Stimulated activated effector memory CD8-positive, alpha-beta T cell treated with anti-CD3 and anti-CD28 coated beads, Interleukin-12 subunit alpha, Interleukin-12 subunit beta, amount 100 ng/mL, for 72 hours (primary cell): ENCODE data around the gene PHLDA1.

Experiments used
- ATAC-seq: fragments of 150-1000 bp; cut with Tn5 transposase; 2 replicates; pipeline ENCODE4 v1.10.0; 2021
- DNase-seq, 2 donors: peaks; one replicate each; pipeline ENCODE4 v3.0.0; 2021 to 2022; ENCODE audit warnings: low spot score in 2 of 2
- H3K27ac Mint-ChIP-seq: one replicate; pipeline ENCODE4 v1.8.0; 2022; ENCODE audit warnings: mild to moderate bottlenecking, mixed read lengths
- H3K36me3 Mint-ChIP-seq: one replicate; pipeline ENCODE4 v1.8.0; 2022; ENCODE audit warnings: mild to moderate bottlenecking, mixed read lengths
- H3K4me1 Mint-ChIP-seq: one replicate; pipeline ENCODE4 v1.8.0; 2022; ENCODE audit warnings: mixed read lengths
- H3K4me3 Mint-ChIP-seq: one replicate; pipeline ENCODE4 v1.8.0; 2022; ENCODE audit warnings: mild to moderate bottlenecking, mixed read lengths
- H3K9me3 Mint-ChIP-seq: one replicate; pipeline ENCODE4 v1.8.0; 2022; ENCODE audit warnings: mixed read lengths

PHLDA1 gene

GRCh38 chr12:76028571-76029277, 2.9 kb downstream of the PHLDA1 start:
- no peak for DNase-seq
- H3K9me3 Mint-ChIP-seq: no peaks in the 10 kb centered on the region
- H3K4me3 Mint-ChIP-seq: peak overlapping the region; percentile 90
- peaks cover 49% of the 10 kb centered on the region for H3K4me1 Mint-ChIP-seq
- peaks cover 75% of the 10 kb centered on the region for H3K36me3 Mint-ChIP-seq
- peak overlapping the region; percentile 98 for H3K27ac Mint-ChIP-seq
- no peak for ATAC-seq

- DNase-seq: no peak
- no peak for ATAC-seq
- no peaks in the 10 kb centered on the region for H3K9me3 Mint-ChIP-seq
- peak overlapping the region; percentile 58 for H3K4me3 Mint-ChIP-seq
- H3K36me3 Mint-ChIP-seq: peaks cover 63% of the 10 kb centered on the region
- H3K4me1 Mint-ChIP-seq: peaks cover 40% of the 10 kb centered on the region
- H3K27ac Mint-ChIP-seq: peak overlapping the region; percentile 14
Observed at GRCh38 chr12:76026643-76027063, 4.9 kb downstream of the PHLDA1 start.

- Mint-ChIP-seq H3K36me3 (peaks cover 57% of the 10 kb centered on the region), H3K4me3 (peak overlapping the region; percentile 58), H3K4me1 (peaks cover 46% of the 10 kb centered on the region), H3K27ac (peak overlapping the region; percentile 63), H3K9me3 (no peaks in the 10 kb centered on the region)
- ATAC-seq: no peak
- no peak for DNase-seq
Observed at GRCh38 chr12:76025601-76026575, 5.7 kb downstream of the PHLDA1 start.

- ATAC-seq: no peak
Observed at GRCh38 chr12:76024942-76025600, 6.5 kb downstream of the PHLDA1 start.

GRCh38 chr12:76024102-76024781, 7.3 kb downstream of the PHLDA1 start:
- ATAC-seq (no peak), DNase-seq (no peak)
- Mint-ChIP-seq H3K9me3 (no peaks in the 10 kb centered on the region), H3K4me3 (no peak overlapping the region), H3K36me3 (peaks cover 51% of the 10 kb centered on the region), H3K27ac (peak overlapping the region; percentile 13), H3K4me1 (peaks cover 57% of the 10 kb centered on the region)

More at GRCh38 chr12:76024942-76025600, 6.5 kb downstream of the PHLDA1 start:
- Mint-ChIP-seq H3K4me1 (peaks cover 49% of the 10 kb centered on the region), H3K36me3 (peaks cover 57% of the 10 kb centered on the region), H3K4me3 (peak overlapping the region; percentile 58), H3K27ac (peak overlapping the region; percentile 63), H3K9me3 (no peaks in the 10 kb centered on the region)
- no peak for DNase-seq

GRCh38 chr12:76023069-76023690, 8.4 kb downstream of the PHLDA1 start:
- no peaks in the 10 kb centered on the region for H3K9me3 Mint-ChIP-seq
- ATAC-seq (no peak), DNase-seq (no peak)
- H3K4me1 Mint-ChIP-seq: peaks cover 68% of the 10 kb centered on the region
- no peak overlapping the region for H3K4me3 Mint-ChIP-seq
- H3K36me3 Mint-ChIP-seq: peaks cover 40% of the 10 kb centered on the region
- peak overlapping the region; percentile 100 for H3K27ac Mint-ChIP-seq

GRCh38 chr12:76022506-76022905, 9.1 kb downstream of the PHLDA1 start:
- ATAC-seq (no peak), DNase-seq (no peak)
- Mint-ChIP-seq H3K4me3 (no peak overlapping the region), H3K27ac (peak overlapping the region; percentile 100), H3K36me3 (peaks cover 34% of the 10 kb centered on the region), H3K9me3 (no peaks in the 10 kb centered on the region), H3K4me1 (peaks cover 71% of the 10 kb centered on the region)

- ATAC-seq: peak; percentile 90
- peak; percentile 37 to 83 for DNase-seq
- H3K36me3 Mint-ChIP-seq: peaks cover 19% of the 10 kb centered on the region
- peaks cover 72% of the 10 kb centered on the region for H3K4me1 Mint-ChIP-seq
- peak overlapping the region; percentile 68 for H3K4me3 Mint-ChIP-seq
- peak overlapping the region; percentile 100 for H3K27ac Mint-ChIP-seq
- H3K9me3 Mint-ChIP-seq: no peaks in the 10 kb centered on the region
Observed at GRCh38 chr12:76020731-76021672, 10.6 kb downstream of the PHLDA1 start.

- no peaks in the 10 kb centered on the region for H3K9me3 Mint-ChIP-seq
- H3K4me1 Mint-ChIP-seq: peaks cover 72% of the 10 kb centered on the region
- peak; percentile 56 to 91 for DNase-seq
- H3K4me3 Mint-ChIP-seq: peak overlapping the region; percentile 68
- H3K27ac Mint-ChIP-seq: peak overlapping the region; percentile 100
- peak; percentile 93 for ATAC-seq
- peaks cover 12% of the 10 kb centered on the region for H3K36me3 Mint-ChIP-seq
Observed at GRCh38 chr12:76020281-76020680, 11.3 kb downstream of the PHLDA1 start.

- no peak for ATAC-seq
- peak overlapping the region; percentile 68 for H3K4me3 Mint-ChIP-seq
- DNase-seq: no peak
- H3K9me3 Mint-ChIP-seq: no peaks in the 10 kb centered on the region
- H3K4me1 Mint-ChIP-seq: peaks cover 63% of the 10 kb centered on the region
- H3K36me3 Mint-ChIP-seq: peaks cover 12% of the 10 kb centered on the region
- H3K27ac Mint-ChIP-seq: peak overlapping the region; percentile 100
Observed at GRCh38 chr12:76018672-76019071, 12.9 kb downstream of the PHLDA1 start.

GRCh38 chr12:76018111-76018510, 13.5 kb downstream of the PHLDA1 start:
- Mint-ChIP-seq H3K9me3 (no peaks in the 10 kb centered on the region), H3K36me3 (peaks cover 12% of the 10 kb centered on the region), H3K4me1 (peaks cover 62% of the 10 kb centered on the region), H3K27ac (peak overlapping the region; percentile 100), H3K4me3 (no peak overlapping the region)
- ATAC-seq (no peak), DNase-seq (no peak)

- ATAC-seq (no peak), DNase-seq (no peak)
- no peak overlapping the region for H3K4me3 Mint-ChIP-seq
- no peak overlapping the region for H3K27ac Mint-ChIP-seq
- no peaks in the 10 kb centered on the region for H3K9me3 Mint-ChIP-seq
- no peaks in the 10 kb centered on the region for H3K36me3 Mint-ChIP-seq
- H3K4me1 Mint-ChIP-seq: peaks cover 27% of the 10 kb centered on the region
Observed at GRCh38 chr12:76014007-76014406, 17.6 kb downstream of the PHLDA1 start.

- H3K9me3 Mint-ChIP-seq: no peaks in the 10 kb centered on the region
- no peak overlapping the region for H3K4me3 Mint-ChIP-seq
- peaks cover 23% of the 10 kb centered on the region for H3K4me1 Mint-ChIP-seq
- H3K27ac Mint-ChIP-seq: no peak overlapping the region
- no peak for DNase-seq
- no peaks in the 10 kb centered on the region for H3K36me3 Mint-ChIP-seq
- no peak for ATAC-seq
Observed at GRCh38 chr12:76013603-76014002, 18.0 kb downstream of the PHLDA1 start.
